GM23338 (cell line): ENCODE measurements around the gene MORC4. TPM values are rescaled to one million over a fixed set of nuclear protein-coding genes. Genes with fewer than 3 reads are reported as not detected.

Source experiments
- ATAC-seq: fragments of 200-7000 bp; cut with Tn5 transposase; 3 replicates; pipeline ENCODE4 v1.9.1; 2020
- DNase-seq: peaks from one replicate; pipeline ENCODE4 v3.0.0-alpha.2; 2015; ENCODE audit warnings: low spot score
- H2AFZ ChIP-seq: fragments of 200-600 bp; sonication (generic); 2 replicates; pipeline ENCODE4 v1.8.0; 2016; ENCODE audit warnings: antibody characterized with exemption, mild to moderate bottlenecking, moderate library complexity
- H3F3A ChIP-seq: fragments of 200-600 bp; sonication (generic); replicated peaks from 2 replicates; pipeline ENCODE4 v1.8.0; 2017; ENCODE audit warnings: antibody characterized with exemption, mixed run types, low read depth
- H3K27ac ChIP-seq: fragments of 200-600 bp; sonication (generic); 2 replicates; pipeline ENCODE4 v1.6.1; 2016; ENCODE audit warnings: low read depth
- H3K27me3 ChIP-seq: fragments of 200-600 bp; sonication (generic); 2 replicates; pipeline ENCODE4 v1.8.0; 2016; ENCODE audit warnings: mild to moderate bottlenecking, mixed run types, moderate library complexity; ENCODE audit not compliant: insufficient read depth
- H3K36me3 ChIP-seq: fragments of 200-600 bp; sonication (generic); 2 replicates; pipeline ENCODE4 v1.8.0; 2016; ENCODE audit warnings: mild to moderate bottlenecking; ENCODE audit not compliant: insufficient read depth
- H3K4me1 ChIP-seq: fragments of 200-600 bp; sonication (generic); 2 replicates; pipeline ENCODE4 v1.8.0; 2016; ENCODE audit warnings: mild to moderate bottlenecking, moderate library complexity; ENCODE audit not compliant: insufficient read depth
- H3K4me2 ChIP-seq: fragments of 200-600 bp; sonication (generic); 2 replicates; pipeline ENCODE4 v1.7.1; 2017; ENCODE audit warnings: mixed run types
- H3K4me3 ChIP-seq: fragments of 200-600 bp; sonication (generic); 2 replicates; pipeline ENCODE4 v1.6.1; 2016; ENCODE audit warnings: mixed run types
- H3K79me2 ChIP-seq: fragments of 200-600 bp; sonication (generic); replicated peaks from 2 replicates; pipeline ENCODE4 v1.8.0; 2017; ENCODE audit warnings: mild to moderate bottlenecking; ENCODE audit not compliant: insufficient read depth
- H3K9me2 ChIP-seq: fragments of 200-600 bp; sonication (generic); 2 replicates; pipeline ENCODE4 v1.8.0; 2017; ENCODE audit not compliant: insufficient read depth
- H4K20me1 ChIP-seq: fragments of 200-600 bp; sonication (generic); replicated peaks from 2 replicates; pipeline ENCODE4 v1.8.0; 2017; ENCODE audit warnings: mild to moderate bottlenecking; ENCODE audit not compliant: insufficient read depth
- H3K27ac Mint-ChIP-seq: 2 replicates; pipeline ENCODE4 v1.8.0; 2020; ENCODE audit warnings: inconsistent platforms, mild to moderate bottlenecking, moderate library complexity, mixed read lengths
- H3K27me3 Mint-ChIP-seq: 3 replicates; pipeline ENCODE4 v1.8.0; 2022; ENCODE audit warnings: low read depth, mild to moderate bottlenecking, moderate library complexity, mixed read lengths, inconsistent platforms; ENCODE audit not compliant: insufficient read depth, poor library complexity
- H3K36me3 Mint-ChIP-seq: 3 replicates; pipeline ENCODE4 v1.8.0; 2021; ENCODE audit warnings: low read depth, mild to moderate bottlenecking, inconsistent platforms, moderate library complexity, mixed read lengths
- H3K4me1 Mint-ChIP-seq: 3 replicates; pipeline ENCODE4 v1.8.0; 2020; ENCODE audit warnings: mild to moderate bottlenecking, inconsistent platforms, mixed read lengths
- H3K4me3 Mint-ChIP-seq: 3 replicates; pipeline ENCODE4 v1.8.0; 2021; ENCODE audit warnings: moderate library complexity, mild to moderate bottlenecking, inconsistent platforms, mixed read lengths
- H3K9me3 Mint-ChIP-seq: 3 replicates; pipeline ENCODE4 v1.8.0; 2020; ENCODE audit warnings: moderate library complexity, mild to moderate bottlenecking, inconsistent platforms, mixed read lengths
- CTCF ChIP-seq, 2 experiments: fragments of 200-600 bp in 1 of 2; sonication (generic) in 1 of 2; conservative IDR thresholded peaks; 2 replicates each; pipeline versions ENCODE4 v1.5.1 to v1.6.1; 2016 to 2017; ENCODE audit warnings: antibody characterized with exemption in 2 of 2, low read depth in 2 of 2, mild to moderate bottlenecking in 2 of 2, moderate library complexity in 1 of 2
- EZH2 ChIP-seq: fragments of 200-600 bp; sonication (generic); IDR thresholded peaks from one replicate; pipeline ENCODE4 v1.8.0; 2017; ENCODE audit warnings: antibody characterized with exemption, mild to moderate bottlenecking, low read depth; ENCODE audit not compliant: unreplicated experiment
- REST ChIP-seq: IDR thresholded peaks from one replicate; pipeline ENCODE4 v1.6.1; 2018; ENCODE audit warnings: antibody characterized with exemption; ENCODE audit not compliant: unreplicated experiment
- STAT1 ChIP-seq: IDR thresholded peaks from one replicate; pipeline ENCODE4 v1.6.1; 2016; ENCODE audit warnings: antibody characterized with exemption; ENCODE audit not compliant: unreplicated experiment
- ZNF114 ChIP-seq: fragments of 250-450 bp; sonication (Bioruptor Pico); IDR thresholded peaks from 2 replicates; pipeline ENCODE4 v1.5.0; 2020; ENCODE audit warnings: mild to moderate bottlenecking, moderate library complexity
- polyA plus RNA-seq: library from polyadenylated mRNA; unstranded; fragments of >200 nt; fragmentation: Nextera tagmentation; extraction: Ambion mirVana; gene quantifications from 2 replicates; pipeline ENCODE4 v1.2.1, GENCODE V29; 2016
- total RNA-seq: library from RNA; depleted of rRNA; stranded (reverse); fragments of >200 nt; shearing (Covaris generic); gene quantifications from 2 replicates; pipeline ENCODE4 v1.2.3, GENCODE V29; 2014

Gene MORC4
- total and polyA plus RNA-seq, 2 experiments from 2014 or later, result 1.6 to 1.7 TPM

GRCh38 chrX:106952988-106953387 is 47.0 kb downstream of the MORC4 start:
- H3K27ac Mint-ChIP-seq, result no peak overlapping the region
- no peak for ATAC-seq
- H3K4me1 Mint-ChIP-seq, result no peaks in the 10 kb centered on the region

GRCh38 chrX:106952538-106952937 is 47.5 kb downstream of the MORC4 start:
- no peaks in the 10 kb centered on the region for H3K36me3 Mint-ChIP-seq
- no peak for ATAC-seq

More at GRCh38 chrX:106952988-106953387, 47.0 kb downstream of the MORC4 start:
- H2AFZ ChIP-seq, result no peak overlapping the region
- H3K9me3 Mint-ChIP-seq, result no peaks in the 10 kb centered on the region
- no peak for TF ChIP-seq STAT1
- no peak for TF ChIP-seq EZH2
- H3K79me2 ChIP-seq, result no peaks in the 10 kb centered on the region
- H3K9me2 ChIP-seq, result no peaks in the 10 kb centered on the region
- no peaks in the 10 kb centered on the region for H3K27me3 Mint-ChIP-seq
- H3K4me2 ChIP-seq, result no peak overlapping the region
- H3K4me3 Mint-ChIP-seq, result no peak overlapping the region
- no peaks in the 10 kb centered on the region for H4K20me1 ChIP-seq
- DNase-seq, result no peak
- H3K36me3 ChIP-seq, result no peaks in the 10 kb centered on the region
- no peak overlapping the region for H3K27ac ChIP-seq
- H3K4me1 ChIP-seq, result no peaks in the 10 kb centered on the region
- H3K27me3 ChIP-seq, result no peaks in the 10 kb centered on the region
- no peaks in the 10 kb centered on the region; the same call in 2 of the 3 replicates for H3K36me3 Mint-ChIP-seq
- no peak overlapping the region for H3K4me3 ChIP-seq
- H3F3A ChIP-seq, result no peaks in the 10 kb centered on the region

GRCh38 chrX:106952089-106952488 is 47.9 kb downstream of the MORC4 start:
- no peaks in the 10 kb centered on the region for H3K79me2 ChIP-seq
- H3K4me1 ChIP-seq, result no peaks in the 10 kb centered on the region
- Mint-ChIP-seq H3K4me3 (no peak overlapping the region), H3K36me3 (no peaks in the 10 kb centered on the region), H3K27ac (no peak overlapping the region), H3K4me1 (no peaks in the 10 kb centered on the region), H3K9me3 (no peaks in the 10 kb centered on the region), H3K27me3 (no peaks in the 10 kb centered on the region)
- no peak overlapping the region for H3K4me2 ChIP-seq
- no peaks in the 10 kb centered on the region for H3K36me3 ChIP-seq
- H3K27ac ChIP-seq, result no peak overlapping the region
- H3K27me3 ChIP-seq, result no peaks in the 10 kb centered on the region
- ATAC-seq, result no peak
- no peak for TF ChIP-seq REST
- no peak for TF ChIP-seq CTCF (conservative IDR thresholded peaks at IDR 0.05; ENCODE audit: low read depth in 2 of 2)
- H2AFZ ChIP-seq, result no peak overlapping the region
- no peaks in the 10 kb centered on the region for H3K9me2 ChIP-seq
- no peak for DNase-seq
- no peaks in the 10 kb centered on the region for H3F3A ChIP-seq
- no peaks in the 10 kb centered on the region for H4K20me1 ChIP-seq
- no peak overlapping the region for H3K4me3 ChIP-seq

More at GRCh38 chrX:106952538-106952937, 47.5 kb downstream of the MORC4 start:
- no peaks in the 10 kb centered on the region for H3K27me3 ChIP-seq
- no peaks in the 10 kb centered on the region for H3K9me3 Mint-ChIP-seq
- no peaks in the 10 kb centered on the region for H3K4me1 Mint-ChIP-seq
- no peak overlapping the region for H3K4me3 ChIP-seq
- H2AFZ ChIP-seq, result no peak overlapping the region
- H3K27me3 Mint-ChIP-seq, result no peaks in the 10 kb centered on the region
- H3F3A ChIP-seq, result no peaks in the 10 kb centered on the region
- H3K27ac ChIP-seq, result no peak overlapping the region
- no peaks in the 10 kb centered on the region for H3K4me1 ChIP-seq
- no peak for DNase-seq
- TF ChIP-seq ZNF114 (CRISPR knock-in tag) (no peak), EZH2 (no peak)
- no peak overlapping the region for H3K4me3 Mint-ChIP-seq
- no peaks in the 10 kb centered on the region for H3K36me3 ChIP-seq
- H3K4me2 ChIP-seq, result no peak overlapping the region
- no peaks in the 10 kb centered on the region for H3K9me2 ChIP-seq
- H3K27ac Mint-ChIP-seq, result no peak overlapping the region
- H3K79me2 ChIP-seq, result no peaks in the 10 kb centered on the region
- no peaks in the 10 kb centered on the region for H4K20me1 ChIP-seq
